D721Med (cell line): Measurements from ENCODE around the gene TIMP3.
"Not testable (repeated sequence)": the region's sequence is repeated elsewhere in the genome, so short reads cannot be mapped to it uniquely, and the experiment has no call there.

Experiments
- DNase-seq: peaks from one replicate; pipeline ENCODE4 v3.0.0; 2011; ENCODE audit warnings: low spot score; ENCODE audit not compliant: insufficient read length
- FAIRE-seq: peaks from 2 replicates; lab custom pipeline; 2011; peaks lifted over from hg19 to GRCh38; lab: Jason Lieb, UNC
- TF ChIP-seq, protein P1 (sequence below): IDR thresholded peaks from 2 replicates; pipeline ENCODE4 v1.5.1; 2012; ENCODE audit warnings: mild to moderate bottlenecking, control low read depth; ENCODE audit not compliant: insufficient read depth; ENCODE audit errors: missing control alignments

TIMP3 gene

DNA sequence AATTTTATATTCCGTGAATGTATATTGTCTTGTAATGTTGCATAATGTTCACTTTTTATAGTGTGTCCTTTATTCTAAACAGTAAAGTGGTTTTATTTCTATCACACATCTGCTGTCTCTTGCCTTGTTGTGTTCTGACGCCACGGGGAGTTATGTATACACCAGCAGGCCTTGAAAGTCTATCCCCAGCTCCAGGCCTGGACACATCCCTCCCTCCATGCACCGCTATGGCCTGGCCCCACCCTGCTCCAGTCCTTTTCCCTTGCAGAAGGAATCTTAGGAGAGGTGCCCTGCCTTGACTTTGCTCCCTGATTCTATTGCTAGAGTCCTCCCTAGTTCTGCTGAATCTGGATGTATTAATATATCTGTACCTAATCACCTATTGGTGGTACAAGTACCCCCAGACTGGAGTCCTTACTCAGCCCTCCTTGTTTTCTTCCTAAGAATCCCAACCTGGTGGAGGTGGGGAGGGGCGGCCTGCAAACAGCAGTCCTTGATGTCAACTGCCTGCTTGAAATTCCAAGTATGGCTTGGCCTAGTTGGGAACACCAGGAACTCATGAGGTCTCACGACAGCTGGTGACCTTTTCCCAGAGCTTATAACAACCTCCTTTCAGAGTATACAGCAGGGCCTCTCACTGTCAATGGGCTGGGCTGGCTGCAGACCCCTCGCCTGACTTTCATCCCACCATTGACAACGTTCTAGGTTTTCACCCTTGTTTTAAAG, 61.6 kb downstream of the TIMP3 start:
- DNase-seq (no peak), FAIRE-seq (no peak)
- TF ChIP-seq, protein P1, sequence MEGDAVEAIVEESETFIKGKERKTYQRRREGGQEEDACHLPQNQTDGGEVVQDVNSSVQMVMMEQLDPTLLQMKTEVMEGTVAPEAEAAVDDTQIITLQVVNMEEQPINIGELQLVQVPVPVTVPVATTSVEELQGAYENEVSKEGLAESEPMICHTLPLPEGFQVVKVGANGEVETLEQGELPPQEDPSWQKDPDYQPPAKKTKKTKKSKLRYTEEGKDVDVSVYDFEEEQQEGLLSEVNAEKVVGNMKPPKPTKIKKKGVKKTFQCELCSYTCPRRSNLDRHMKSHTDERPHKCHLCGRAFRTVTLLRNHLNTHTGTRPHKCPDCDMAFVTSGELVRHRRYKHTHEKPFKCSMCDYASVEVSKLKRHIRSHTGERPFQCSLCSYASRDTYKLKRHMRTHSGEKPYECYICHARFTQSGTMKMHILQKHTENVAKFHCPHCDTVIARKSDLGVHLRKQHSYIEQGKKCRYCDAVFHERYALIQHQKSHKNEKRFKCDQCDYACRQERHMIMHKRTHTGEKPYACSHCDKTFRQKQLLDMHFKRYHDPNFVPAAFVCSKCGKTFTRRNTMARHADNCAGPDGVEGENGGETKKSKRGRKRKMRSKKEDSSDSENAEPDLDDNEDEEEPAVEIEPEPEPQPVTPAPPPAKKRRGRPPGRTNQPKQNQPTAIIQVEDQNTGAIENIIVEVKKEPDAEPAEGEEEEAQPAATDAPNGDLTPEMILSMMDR, result no peak

DNA sequence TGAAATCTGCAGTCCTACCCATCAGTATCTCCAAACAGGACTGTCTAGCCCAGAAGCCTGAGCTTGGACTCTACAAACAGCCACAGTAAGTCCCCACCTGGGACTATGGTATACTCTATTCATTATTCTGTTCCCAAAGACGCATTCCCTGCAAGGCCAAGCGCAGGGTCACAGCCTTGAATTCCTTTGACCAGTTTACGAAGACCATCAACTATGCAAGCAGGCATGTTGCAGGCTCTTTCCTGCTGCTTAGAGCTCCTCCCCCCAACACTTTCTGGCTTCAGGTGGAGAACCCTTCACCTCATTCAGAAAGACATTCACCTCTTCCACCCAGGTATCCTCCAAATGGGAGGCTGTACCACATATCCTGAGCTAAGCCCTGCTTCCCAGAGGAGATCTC, 62.5 kb downstream of the TIMP3 start:
- no peak for FAIRE-seq
- no peak for DNase-seq
- TF ChIP-seq, protein P1, result no peak

DNA sequence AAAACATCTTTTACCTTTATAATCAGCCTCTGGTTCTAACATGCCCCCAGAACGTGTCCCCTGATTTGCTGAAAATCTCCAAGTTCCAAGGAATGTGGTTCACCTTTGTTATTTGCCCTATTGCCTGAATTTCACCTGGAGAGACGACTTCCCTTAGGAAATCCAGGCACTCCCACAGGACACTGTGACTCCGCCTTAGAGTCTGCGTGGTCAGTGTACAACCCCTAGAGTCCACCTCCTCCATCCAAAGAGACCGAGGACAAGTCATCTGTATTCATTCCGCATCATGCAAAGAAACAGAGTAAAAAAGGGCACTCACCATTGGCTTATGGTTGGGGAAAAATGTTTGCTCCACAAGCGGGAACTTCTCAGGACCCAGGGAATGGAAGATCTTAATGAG, 63.1 kb downstream of the TIMP3 start:
- TF ChIP-seq, protein P1, result no peak
- DNase-seq (no peak), FAIRE-seq (no peak)

DNA sequence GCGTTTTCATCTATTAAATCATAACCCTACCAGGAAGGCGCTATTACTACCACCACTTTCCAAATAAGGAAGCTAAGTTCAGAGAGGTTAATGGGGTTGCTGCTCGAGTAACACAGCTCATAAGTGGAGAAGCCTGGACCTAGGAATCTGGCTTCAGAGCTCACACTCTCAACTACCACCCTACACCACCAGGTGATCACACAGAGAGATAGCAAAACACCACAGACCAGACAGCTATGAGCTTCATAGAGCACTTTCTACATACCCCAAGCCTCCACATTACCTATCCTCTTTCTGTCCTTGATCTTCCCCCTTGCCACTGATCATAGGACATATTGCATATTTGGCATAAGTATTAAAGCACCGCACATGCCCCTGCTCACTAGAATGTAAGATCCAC, 65.4 kb downstream of the TIMP3 start:
- FAIRE-seq (no peak), DNase-seq (no peak)

DNA sequence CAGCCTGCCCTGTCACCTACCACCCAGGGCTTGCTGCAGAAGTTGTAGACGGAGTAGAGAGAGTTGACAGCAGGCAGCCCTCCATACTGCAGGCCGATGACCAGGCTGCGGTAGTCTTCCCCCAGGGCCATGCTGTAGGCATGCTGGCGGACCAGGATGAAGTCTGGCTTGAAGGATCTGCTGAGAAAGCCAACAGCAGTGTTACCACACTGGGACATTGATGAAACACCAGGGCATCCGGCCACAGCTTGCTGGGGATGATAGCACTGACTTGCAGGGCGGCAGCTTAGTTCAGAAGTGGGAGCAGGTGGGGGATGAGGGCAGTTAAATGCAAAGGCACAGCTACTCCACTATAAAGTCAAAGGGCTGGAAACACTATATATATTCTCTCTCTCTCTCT, 67.4 kb downstream of the TIMP3 start:
- no peak for FAIRE-seq
- TF ChIP-seq, protein P1, result no peak
- DNase-seq, result no peak

More for the DNA sequence above, 65.4 kb downstream of the TIMP3 start:
- TF ChIP-seq, protein P1, result no peak

DNA sequence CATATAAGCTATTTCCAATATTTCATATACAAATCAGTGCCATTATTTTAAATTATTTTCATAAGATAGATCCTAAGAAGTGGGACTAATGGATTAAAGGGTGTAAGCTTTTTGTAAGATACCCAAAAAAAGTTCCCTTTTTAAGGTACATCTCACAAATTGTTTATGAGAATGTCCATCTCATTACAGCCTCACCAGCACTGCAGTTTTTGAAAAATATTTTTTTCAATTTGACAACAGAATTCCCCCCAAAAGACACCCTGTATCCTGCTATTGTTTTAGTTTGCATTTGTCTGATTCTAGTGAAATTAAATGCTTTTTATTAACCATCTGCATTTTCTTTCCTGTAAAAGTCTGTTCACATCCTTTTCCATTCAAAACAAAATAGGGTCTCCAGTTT, 69.0 kb downstream of the TIMP3 start:
- TF ChIP-seq, protein P1, result no peak
- FAIRE-seq (no peak), DNase-seq (no peak)

DNA sequence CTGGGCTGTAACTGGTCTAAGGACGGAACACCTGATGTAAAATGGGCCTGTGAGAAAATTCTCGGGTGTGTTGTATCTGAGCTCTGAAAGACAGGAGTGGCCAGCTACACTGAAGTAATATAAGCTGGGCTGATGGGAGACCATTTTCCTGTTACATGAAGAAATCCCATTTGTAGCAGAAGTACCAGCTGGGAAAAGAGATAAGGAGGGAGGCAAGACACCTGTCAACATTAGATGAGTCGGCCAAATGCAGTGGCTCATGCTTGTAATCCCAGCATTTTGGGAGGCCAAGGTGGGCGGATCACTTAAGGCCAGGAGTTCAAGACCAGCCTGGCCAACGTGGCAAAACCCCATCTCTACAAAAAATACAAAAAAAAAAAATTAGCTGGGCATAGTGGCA, 72.1 kb downstream of the TIMP3 start:
- not testable (repeated sequence) for DNase-seq, FAIRE-seq
